Loucy (cell line): ENCODE results near the gene CECR2.
A peak's percentile ranks its signal among the peaks of the same experiment; 100 is the strongest.

Experiments used
- H2AFZ ChIP-seq: fragments of 200-600 bp; sonication (generic); 2 replicates; pipeline ENCODE4 v1.6.0; 2016; ENCODE audit warnings: antibody characterized with exemption, mild to moderate bottlenecking, low read length, moderate library complexity
- H3F3A ChIP-seq: fragments of 200-600 bp; 2 replicates; pipeline ENCODE4 v1.6.0; 2016; ENCODE audit warnings: antibody characterized with exemption, low read depth, mild to moderate bottlenecking
- H3K27me3 ChIP-seq: fragments of 200-600 bp; sonication (generic); 2 replicates; pipeline ENCODE4 v1.6.1; 2014; ENCODE audit warnings: low read length, mild to moderate bottlenecking; ENCODE audit not compliant: insufficient read depth, poor library complexity, severe bottlenecking
- H3K36me3 ChIP-seq: fragments of 200-600 bp; sonication (generic); 2 replicates; pipeline ENCODE4 v1.6.1; 2016; ENCODE audit warnings: low read length; ENCODE audit not compliant: insufficient read depth
- H3K4me1 ChIP-seq: fragments of 200-600 bp; sonication (generic); 2 replicates; pipeline ENCODE4 v1.5.1; 2014; ENCODE audit warnings: low read length, mild to moderate bottlenecking; ENCODE audit not compliant: insufficient read depth, poor library complexity, severe bottlenecking
- H3K4me2 ChIP-seq: fragments of 200-600 bp; sonication (generic); 2 replicates; pipeline ENCODE4 v1.6.0; 2014; ENCODE audit warnings: antibody characterized with exemption, low read length, low read depth, mild to moderate bottlenecking; ENCODE audit not compliant: poor library complexity, severe bottlenecking
- H3K4me3 ChIP-seq: fragments of 200-600 bp; sonication (generic); 2 replicates; pipeline ENCODE4 v1.5.1; 2014; ENCODE audit warnings: low read length, mild to moderate bottlenecking, mixed read lengths; ENCODE audit not compliant: poor library complexity, severe bottlenecking
- H3K79me2 ChIP-seq: fragments of 200-600 bp; sonication (generic); 2 replicates; pipeline ENCODE4 v1.6.1; 2014; ENCODE audit warnings: low read length; ENCODE audit not compliant: insufficient read depth
- H3K9ac ChIP-seq: fragments of 200-600 bp; sonication (generic); 2 replicates; pipeline ENCODE4 v1.6.0; 2014; ENCODE audit warnings: mild to moderate bottlenecking, low read depth, low read length, moderate library complexity; ENCODE audit not compliant: poor library complexity, severe bottlenecking
- H3K9me2 ChIP-seq: fragments of 200-600 bp; sonication (generic); replicated peaks from 2 replicates; pipeline ENCODE4 v1.6.1; 2016; ENCODE audit warnings: low read depth, low read length, mixed read lengths
- H3K9me3 ChIP-seq: fragments of 200-600 bp; sonication (generic); 2 replicates; pipeline ENCODE4 v1.6.1; 2014; ENCODE audit warnings: mild to moderate bottlenecking, antibody characterized with exemption, low read length, low read depth; ENCODE audit not compliant: insufficient read depth
- H4K20me1 ChIP-seq: fragments of 200-600 bp; sonication (generic); 2 replicates; pipeline ENCODE4 v1.6.0; 2014; ENCODE audit warnings: antibody characterized with exemption, low read length, mild to moderate bottlenecking; ENCODE audit not compliant: insufficient read depth, poor library complexity, severe bottlenecking
- CTCF ChIP-seq: fragments of 200-600 bp; sonication (generic); conservative IDR thresholded peaks from 2 replicates; pipeline ENCODE4 v1.5.1; 2014; ENCODE audit warnings: mild to moderate bottlenecking, antibody characterized with exemption, low read length
- EZH2phosphoT487 ChIP-seq: fragments of 200-600 bp; IDR thresholded peaks from 2 replicates; pipeline ENCODE4 v1.6.1; 2018; ENCODE audit warnings: antibody characterized with exemption, mild to moderate bottlenecking, moderate library complexity, borderline replicate concordance

Gene CECR2

GRCh38 chr22:17540481-17540880, 171.2 kb downstream of the CECR2 start:
- H3K36me3 ChIP-seq = no peaks in the 10 kb centered on the region

GRCh38 chr22:17541476-17541875, 172.2 kb downstream of the CECR2 start:
- no peaks in the 10 kb centered on the region for H3F3A ChIP-seq
- no peaks in the 10 kb centered on the region for H3K36me3 ChIP-seq
- H3K9ac ChIP-seq = no peak overlapping the region
- H3K27me3 ChIP-seq = no peaks in the 10 kb centered on the region
- H3K4me1 ChIP-seq = no peaks in the 10 kb centered on the region
- no peaks in the 10 kb centered on the region for H3K79me2 ChIP-seq
- H3K4me3 ChIP-seq = no peak overlapping the region
- no peak overlapping the region for H3K4me2 ChIP-seq
- no peaks in the 10 kb centered on the region for H3K9me3 ChIP-seq
- TF ChIP-seq EZH2phosphoT487 (no peak), CTCF (no peak)
- H3K9me2 ChIP-seq = no peaks in the 10 kb centered on the region
- H4K20me1 ChIP-seq = no peaks in the 10 kb centered on the region
- H2AFZ ChIP-seq = no peak overlapping the region

More at GRCh38 chr22:17540481-17540880, 171.2 kb downstream of the CECR2 start:
- Histone ChIP-seq H3K4me2 (no peak overlapping the region), H3K79me2 (no peaks in the 10 kb centered on the region), H3K9me2 (no peaks in the 10 kb centered on the region), H3K4me1 (no peaks in the 10 kb centered on the region), H3K9me3 (no peaks in the 10 kb centered on the region), H3K27me3 (no peaks in the 10 kb centered on the region), H3K9ac (no peak overlapping the region), H3F3A (no peaks in the 10 kb centered on the region), H4K20me1 (no peaks in the 10 kb centered on the region), H2AFZ (no peak overlapping the region), H3K4me3 (no peak overlapping the region)
- TF ChIP-seq CTCF = peak; percentile 54
- no peak for TF ChIP-seq EZH2phosphoT487

GRCh38 chr22:17542452-17542851, 173.2 kb downstream of the CECR2 start:
- Histone ChIP-seq H3K27me3 (no peaks in the 10 kb centered on the region), H3K4me2 (no peak overlapping the region), H3K79me2 (no peaks in the 10 kb centered on the region), H3K9me3 (no peaks in the 10 kb centered on the region), H3K4me3 (no peak overlapping the region), H3F3A (no peaks in the 10 kb centered on the region), H3K36me3 (no peaks in the 10 kb centered on the region), H3K4me1 (no peaks in the 10 kb centered on the region), H3K9ac (no peak overlapping the region), H4K20me1 (no peaks in the 10 kb centered on the region), H2AFZ (no peak overlapping the region), H3K9me2 (no peaks in the 10 kb centered on the region)
- no peak for TF ChIP-seq CTCF
